ENCODE data around the gene MYO6. TPM values are rescaled to one million over a fixed set of nuclear protein-coding genes. Genes with fewer than 3 reads are reported as not detected.

Gene MYO6
- total RNA-seq, 1 experiment from 2014 or later = 44.1 TPM

- Histone ChIP-seq H3K4me3 (replicated peaks in 1 of 2; ENCODE audit: low read depth in 1 of 2, low read length in 2 of 2) (no peak overlapping the region), H2AFZ (ENCODE audit: low read depth, low read length, poor library complexity, severe bottlenecking) (no peak overlapping the region), H3K27me3 (ENCODE audit: insufficient read depth, low read length) (no peaks in the 10 kb centered on the region), H3K4me1 (ENCODE audit: control insufficient read depth in 1 of 2, insufficient read depth in 2 of 2, low read length in 2 of 2) (no peaks in the 10 kb centered on the region), H3K27ac (ENCODE audit: low read depth, low read length) (no peak overlapping the region), H3K9me3 (ENCODE audit: control insufficient read depth in 1 of 2, insufficient read depth in 1 of 2, low read depth in 1 of 2, low read length in 2 of 2) (no peaks in the 10 kb centered on the region), H3K9me2 (ENCODE audit: insufficient read depth) (no peaks in the 10 kb centered on the region), H3K36me3 (ENCODE audit: control insufficient read depth in 1 of 2, insufficient read depth in 2 of 2, low read length in 2 of 2) (peaks cover 6 to 12% of the 10 kb centered on the region in 2 experiments; a peak in 2 of 4 replicates), H3K9ac (ENCODE audit: low read length) (no peak overlapping the region), H4K20me1 (ENCODE audit: insufficient read depth) (no peaks in the 10 kb centered on the region), H3K4me2 (ENCODE audit: low read length) (no peak overlapping the region), H3K79me2 (ENCODE audit: insufficient read depth, low read length) (no peaks in the 10 kb centered on the region)
- ChIA-PET CTCF (no interaction called here), RAD21 (ENCODE audit: low non-redundant PET in 1 of 2, low total read pairs in 2 of 2, uncharacterized antibody in 2 of 2, unreplicated experiment in 2 of 2) (no interaction called here), POLR2A (no interaction called here)
- intact Hi-C loops (cut with micrococcal nuclease) = no loop called here
- DNase-seq (ENCODE audit: low read depth, low spot score) = no peak
- no peak for ATAC-seq
- no TSS peak for BruUV-seq (replicated peaks)
- TF ChIP-seq ELF1 (IDR thresholded peaks at IDR 0.05; ENCODE audit: borderline replicate concordance, low read depth) = no peak
- no peak for TF ChIP-seq CTCF (IDR thresholded peaks at IDR 0.05 in 2 of 3, conservative IDR thresholded peaks at IDR 0.05 in 1 of 3; ENCODE audit: borderline replicate concordance in 1 of 3, insufficient read depth in 1 of 3, low read depth in 2 of 3, low read length in 2 of 3)
- TF ChIP-seq SIN3A (IDR thresholded peaks at IDR 0.05; ENCODE audit: low read depth) = no peak
- TF ChIP-seq TCF7L2 (IDR thresholded peaks at IDR 0.05; ENCODE audit: borderline replicate concordance, extremely low read depth, insufficient read depth, insufficient read length) = no peak
- no peak for TF ChIP-seq SRF (IDR thresholded peaks at IDR 0.05; ENCODE audit: low read depth)
- no peak for TF ChIP-seq EZH2 (IDR thresholded peaks at IDR 0.05)
- TF ChIP-seq CBX3 (IDR thresholded peaks at IDR 0.05; ENCODE audit: low read depth) = no peak
- TF ChIP-seq JUND (IDR thresholded peaks at IDR 0.05) = no peak
- TF ChIP-seq POLR2A (IDR thresholded peaks at IDR 0.05; ENCODE audit: borderline replicate concordance, extremely low read depth, insufficient read depth, insufficient read length) = no peak
- TF ChIP-seq YY1 (IDR thresholded peaks at IDR 0.05; ENCODE audit: extremely low read depth, insufficient replicate concordance, low read depth, low read length) = no peak
- no peak for TF ChIP-seq EGR1 (IDR thresholded peaks at IDR 0.05; ENCODE audit: low read depth)
- TF ChIP-seq CEBPB (IDR thresholded peaks at IDR 0.05; ENCODE audit: low read depth) = no peak
- TF ChIP-seq EZH2phosphoT487 (IDR thresholded peaks at IDR 0.05; ENCODE audit: borderline replicate concordance) = no peak
- no peak for TF ChIP-seq MAX (IDR thresholded peaks at IDR 0.05)
- TF ChIP-seq ZNF274 (IDR thresholded peaks at IDR 0.05; ENCODE audit: low read depth, low read length) = no peak
- no peak for TF ChIP-seq SP1 (IDR thresholded peaks at IDR 0.05; ENCODE audit: low read depth)
Measured at GRCh38 chr6:75719133-75719532, 29.9 kb upstream of the MYO6 start.

Measured in HCT116 (cell line).